HG02678 (cell line): ENCODE data around the gene SLC5A11.
"Not testable (repeated sequence)": the region's sequence is repeated elsewhere in the genome, so short reads cannot be mapped to it uniquely, and the experiment has no call there.

Experiments used
- ATAC-seq: cut with Tn5 transposase; IDR thresholded peaks from one replicate; pipeline ENCODE4 v1.9.1; 2021; ENCODE audit warnings: mild to moderate bottlenecking, moderate library complexity; ENCODE audit not compliant: unreplicated experiment

SLC5A11 gene

GRCh38 chr16:24856871-24857270 is 11.1 kb downstream of the SLC5A11 start:
- ATAC-seq = not testable (repeated sequence)

GRCh38 chr16:24858219-24859041 is 12.7 kb downstream of the SLC5A11 start:
- ATAC-seq = no peak

- ATAC-seq = no peak
These were observed 15.7 kb downstream of the SLC5A11 start for GRCh38 chr16:24861461-24861860.

GRCh38 chr16:24863582-24864437 is 18.0 kb downstream of the SLC5A11 start:
- ATAC-seq = no peak

- ATAC-seq = no peak
These were observed 23.3 kb downstream of the SLC5A11 start for GRCh38 chr16:24869033-24869432.

- no peak for ATAC-seq
These were observed 26.1 kb downstream of the SLC5A11 start for GRCh38 chr16:24871891-24872290.

GRCh38 chr16:24873028-24873427 is 27.3 kb downstream of the SLC5A11 start:
- ATAC-seq = no peak

GRCh38 chr16:24875466-24875865 is 29.7 kb downstream of the SLC5A11 start:
- ATAC-seq = no peak

- ATAC-seq = no peak
These were observed 30.5 kb downstream of the SLC5A11 start for GRCh38 chr16:24876231-24876630.

- ATAC-seq = no peak
These were observed 33.9 kb downstream of the SLC5A11 start for GRCh38 chr16:24879684-24880083.

- ATAC-seq = no peak
These were observed 38.0 kb downstream of the SLC5A11 start for GRCh38 chr16:24883714-24884151.

GRCh38 chr16:24887472-24887871 is 41.7 kb downstream of the SLC5A11 start:
- ATAC-seq = no peak

GRCh38 chr16:24890746-24891145 is 45.0 kb downstream of the SLC5A11 start:
- no peak for ATAC-seq

- no peak for ATAC-seq
These were observed 50.7 kb downstream of the SLC5A11 start for GRCh38 chr16:24896439-24896838.

- not testable (repeated sequence) for ATAC-seq
These were observed 51.8 kb downstream of the SLC5A11 start for GRCh38 chr16:24897522-24897921.

GRCh38 chr16:24900230-24900629 is 54.5 kb downstream of the SLC5A11 start:
- no peak for ATAC-seq

- ATAC-seq = no peak
These were observed 60.5 kb downstream of the SLC5A11 start for GRCh38 chr16:24906199-24906808.

GRCh38 chr16:24906901-24907300 is 61.1 kb downstream of the SLC5A11 start:
- no peak for ATAC-seq

GRCh38 chr16:24908716-24909115 is 63.0 kb downstream of the SLC5A11 start:
- no peak for ATAC-seq

- no peak for ATAC-seq
These were observed 64.1 kb downstream of the SLC5A11 start for GRCh38 chr16:24909856-24910255.

GRCh38 chr16:24915019-24915418 is 69.3 kb downstream of the SLC5A11 start:
- no peak for ATAC-seq
